ENCODE data around the gene C1QTNF8.

- no peak for TF ChIP-seq ZNF274 (IDR thresholded peaks at IDR 0.05; ENCODE audit: low read depth, low read length)
- no peak for TF ChIP-seq SUZ12 (IDR thresholded peaks at IDR 0.05; ENCODE audit: extremely low read depth, insufficient read depth, insufficient read length)
Measured at GRCh38 chr16:1042049-1042744, 53.8 kb downstream of the C1QTNF8 start.

All from NT2/D1 (cell line).